ENCODE results near the gene DHRS12.
"Not testable (repeated sequence)": the region's sequence is repeated elsewhere in the genome, so short reads cannot be mapped to it uniquely, and the experiment has no call there.

DHRS12 gene

GRCh38 chr13:51827254-51827653 is 23.3 kb upstream of the DHRS12 start:
- no peak for DNase-seq

GRCh38 chr13:51826606-51827005 is 22.6 kb upstream of the DHRS12 start:
- no peak for DNase-seq

GRCh38 chr13:51825681-51826254 is 21.8 kb upstream of the DHRS12 start:
- no peak for DNase-seq

GRCh38 chr13:51825165-51825592 is 21.2 kb upstream of the DHRS12 start:
- DNase-seq, result no peak

GRCh38 chr13:51824712-51825111 is 20.7 kb upstream of the DHRS12 start:
- not testable (repeated sequence) for DNase-seq

- DNase-seq, result peak; percentile 46
These were observed 19.9 kb upstream of the DHRS12 start for GRCh38 chr13:51823863-51824262.

GRCh38 chr13:51823359-51823758 is 19.4 kb upstream of the DHRS12 start:
- DNase-seq, result no peak

GRCh38 chr13:51822106-51822815 is 18.3 kb upstream of the DHRS12 start:
- DNase-seq, result no peak

- DNase-seq, result no peak
These were observed 17.6 kb upstream of the DHRS12 start for GRCh38 chr13:51821606-51822005.

- no peak for DNase-seq
These were observed 16.1 kb upstream of the DHRS12 start for GRCh38 chr13:51820016-51820597.

GRCh38 chr13:51819544-51819943 is 15.6 kb upstream of the DHRS12 start:
- DNase-seq, result no peak

GRCh38 chr13:51818781-51819511 is 15.0 kb upstream of the DHRS12 start:
- DNase-seq, result no peak

- no peak for DNase-seq
These were observed 14.3 kb upstream of the DHRS12 start for GRCh38 chr13:51818276-51818675.

GRCh38 chr13:51817717-51818116 is 13.8 kb upstream of the DHRS12 start:
- DNase-seq, result no peak

- DNase-seq, result no peak
These were observed 12.8 kb upstream of the DHRS12 start for GRCh38 chr13:51816604-51817249.

- DNase-seq, result no peak
These were observed 11.9 kb upstream of the DHRS12 start for GRCh38 chr13:51815848-51816247.

GRCh38 chr13:51814825-51815650 is 11.1 kb upstream of the DHRS12 start:
- peak; percentile 62 for DNase-seq

- no peak for DNase-seq
These were observed 10.1 kb upstream of the DHRS12 start for GRCh38 chr13:51814071-51814470.

- DNase-seq, result no peak
These were observed 8.0 kb upstream of the DHRS12 start for GRCh38 chr13:51811920-51812451.

GRCh38 chr13:51811046-51811445 is 7.1 kb upstream of the DHRS12 start:
- no peak for DNase-seq

- DNase-seq, result no peak
These were observed 4.8 kb upstream of the DHRS12 start for GRCh38 chr13:51808811-51809210.

GRCh38 chr13:51807041-51807440 is 3.1 kb upstream of the DHRS12 start:
- no peak for DNase-seq

All from NCI-H1694 (cell line).